Superior temporal gyrus (tissue), 1 donor: ENCODE data around the gene ZNF746.
"Not testable (repeated sequence)": the region's sequence is repeated elsewhere in the genome, so short reads cannot be mapped to it uniquely, and the experiment has no call there.

Experiments used
- DNase-seq: peaks from one replicate; pipeline ENCODE4 v3.0.0-alpha.2; 2016; ENCODE audit errors: extremely low spot score

Gene ZNF746

GRCh38 chr7:149459540-149460452 lies 37.8 kb downstream of the ZNF746 start:
- DNase-seq: no peak

- no peak for DNase-seq
Measured at GRCh38 chr7:149459201-149459539, 38.4 kb downstream of the ZNF746 start.

GRCh38 chr7:149458235-149458634 lies 39.4 kb downstream of the ZNF746 start:
- DNase-seq: no peak

- no peak for DNase-seq
Measured at GRCh38 chr7:149457766-149458165, 39.8 kb downstream of the ZNF746 start.

GRCh38 chr7:149456506-149457421 lies 40.8 kb downstream of the ZNF746 start:
- DNase-seq: no peak

- no peak for DNase-seq
Measured at GRCh38 chr7:149455175-149455950, 42.2 kb downstream of the ZNF746 start.

GRCh38 chr7:149454750-149455149 lies 42.9 kb downstream of the ZNF746 start:
- no peak for DNase-seq

GRCh38 chr7:149454006-149454405 lies 43.6 kb downstream of the ZNF746 start:
- DNase-seq: no peak

GRCh38 chr7:149450821-149451220 lies 46.8 kb downstream of the ZNF746 start:
- DNase-seq: no peak

GRCh38 chr7:149449897-149450296 lies 47.7 kb downstream of the ZNF746 start:
- no peak for DNase-seq

- DNase-seq: no peak
Measured at GRCh38 chr7:149448961-149449360, 48.6 kb downstream of the ZNF746 start.

- not testable (repeated sequence) for DNase-seq
Measured at GRCh38 chr7:149446026-149446425, 51.6 kb downstream of the ZNF746 start.

- DNase-seq: no peak
Measured at GRCh38 chr7:149444287-149444686, 53.3 kb downstream of the ZNF746 start.

- no peak for DNase-seq
Measured at GRCh38 chr7:149443523-149443922, 54.1 kb downstream of the ZNF746 start.

GRCh38 chr7:149442924-149443323 lies 54.7 kb downstream of the ZNF746 start:
- DNase-seq: no peak

GRCh38 chr7:149440222-149440621 lies 57.4 kb downstream of the ZNF746 start:
- DNase-seq: no peak

GRCh38 chr7:149436358-149436757 lies 61.3 kb downstream of the ZNF746 start:
- no peak for DNase-seq

GRCh38 chr7:149433124-149433523 lies 64.5 kb downstream of the ZNF746 start:
- DNase-seq: no peak

- no peak for DNase-seq
Measured at GRCh38 chr7:149432121-149432691, 65.4 kb downstream of the ZNF746 start.

- no peak for DNase-seq
Measured at GRCh38 chr7:149431486-149432120, 66.0 kb downstream of the ZNF746 start.

GRCh38 chr7:149430192-149430591 lies 67.4 kb downstream of the ZNF746 start:
- no peak for DNase-seq
